Keratinocyte (primary cell): ENCODE results near the gene NUDT21.

ENCODE experiments used
- CTCF ChIP-seq, 3 experiments: IDR thresholded peaks in 1 of 3; conservative IDR thresholded peaks in 1 of 3; optimal IDR thresholded peaks in 1 of 3; 2 replicates in 2 of 3; 3 replicates in 1 of 3; pipeline versions ENCODE3 to v1.5.1; 2011; ENCODE audit warnings: low read length in 3 of 3, mild to moderate bottlenecking in 3 of 3, moderate library complexity in 2 of 3, control low read depth in 1 of 3, inconsistent platforms in 1 of 3; ENCODE audit not compliant: insufficient read depth in 2 of 3; ENCODE audit errors: extremely low read depth in 1 of 3
- EZH2 ChIP-seq: IDR thresholded peaks from one replicate; pipeline ENCODE4 v1.6.1; 2012; ENCODE audit warnings: inconsistent platforms, mild to moderate bottlenecking, low read length, moderate library complexity

GRCh38 chr16:56488035-56488434, 36.9 kb upstream of the NUDT21 start:
- no peak for TF ChIP-seq CTCF (optimal IDR thresholded peaks at IDR 0.05 in 1 of 3, IDR thresholded peaks at IDR 0.05 in 1 of 3, conservative IDR thresholded peaks at IDR 0.05 in 1 of 3; ENCODE audit: extremely low read depth in 1 of 3, insufficient read depth in 2 of 3, low read length in 3 of 3)
- no peak for TF ChIP-seq EZH2
